SK-MEL-5 (cell line): ENCODE measurements around the gene LPIN3. TPM values are rescaled to one million over a fixed set of nuclear protein-coding genes. Genes with fewer than 3 reads are reported as not detected.

ENCODE experiments used
- DNase-seq: peaks from one replicate; pipeline ENCODE4 v3.0.0-alpha.2; 2016; ENCODE audit warnings: low read depth, low spot score
- in situ Hi-C: cut with HindIII; loops from 2 replicates; pipeline ENCODE4 v1.10.0; 2016; ENCODE audit warnings: low sequenced_read_pairs, high pct_unique_total_duplicates, low pct_unique_long_range_greater_than_20kb
- total RNA-seq: library from RNA; depleted of rRNA; stranded (reverse); fragments of >200 nt; shearing (Covaris generic); gene quantifications from 2 replicates; pipeline ENCODE4 v1.2.3, GENCODE V29; 2014; rRNA removed

LPIN3 gene
- total RNA-seq, 1 experiment from 2014 or later, result 6.2 TPM

GRCh38 chr20:41395667-41396664, 55.3 kb downstream of the LPIN3 start:
- DNase-seq, result no peak
- in situ Hi-C loops, result no loop called here

GRCh38 chr20:41398408-41398807, 57.8 kb downstream of the LPIN3 start:
- DNase-seq, result no peak
- in situ Hi-C loops, result no loop called here

GRCh38 chr20:41403604-41404003, 63.0 kb downstream of the LPIN3 start:
- no peak for DNase-seq

GRCh38 chr20:41405436-41405835, 64.8 kb downstream of the LPIN3 start:
- DNase-seq, result no peak
- in situ Hi-C loops, result no loop called here

More at GRCh38 chr20:41403604-41404003, 63.0 kb downstream of the LPIN3 start:
- in situ Hi-C loops, result no loop called here

- no peak for DNase-seq
- in situ Hi-C loops, result no loop called here
These were observed 65.7 kb downstream of the LPIN3 start for GRCh38 chr20:41406353-41406752.

- DNase-seq, result no peak
These were observed 66.3 kb downstream of the LPIN3 start for GRCh38 chr20:41406896-41407444.

GRCh38 chr20:41407607-41408006, 67.0 kb downstream of the LPIN3 start:
- in situ Hi-C loops, result no loop called here
- no peak for DNase-seq

More at GRCh38 chr20:41406896-41407444, 66.3 kb downstream of the LPIN3 start:
- in situ Hi-C loops, result no loop called here

- no peak for DNase-seq
- in situ Hi-C loops, result no loop called here
These were observed 67.7 kb downstream of the LPIN3 start for GRCh38 chr20:41408156-41408794.

- DNase-seq, result no peak
- in situ Hi-C loops, result no loop called here
These were observed 68.4 kb downstream of the LPIN3 start for GRCh38 chr20:41408986-41409385.

Other genes with a start within 250 kb of the LPIN3 start
- gene PLCG1, start 203.3 kb upstream of the LPIN3 start, total RNA-seq, result 62.1 and 85.8 TPM in 2 replicates
- gene ZHX3, start 23.1 kb upstream of the LPIN3 start, total RNA-seq, result 7.3 and 10.6 TPM in 2 replicates
- gene EMILIN3, start 26.0 kb downstream of the LPIN3 start, total RNA-seq, result 0.16 and 0.24 TPM in 2 replicates